IMR-90 (cell line): Measurements from ENCODE around the gene DNAH8. TPM values are rescaled to one million over a fixed set of nuclear protein-coding genes. Genes with fewer than 3 reads are reported as not detected.
"Not testable (repeated sequence)": the region's sequence is repeated elsewhere in the genome, so short reads cannot be mapped to it uniquely, and the experiment has no call there.

Experiments used
- ATAC-seq: fragments of 200-7000 bp; cut with Tn5 transposase; 2 replicates; pipeline ENCODE4 v1.9.1; 2020; ENCODE audit warnings: low read depth, mild to moderate bottlenecking, moderate library complexity
- BruUV-seq: library from RNA; stranded (reverse); fragments of 400-500 nt; replicated peaks from 2 replicates; lab custom pipeline; 2021; lab: Mats Ljungman, UMichigan
- CTCF ChIA-PET: fragments of 300-600 bp; formaldehyde crosslinking; extraction: SDS; loops from one replicate; lab custom pipeline; 2021; ENCODE audit warnings: antibody characterized with exemption; lab: Yijun Ruan, JAX
- POLR2A ChIA-PET: fragments of 300-600 bp; sonication (Branson Sonifier 250); formaldehyde crosslinking; loops from one replicate; lab custom pipeline; 2022; ENCODE audit warnings: antibody characterized with exemption; ENCODE audit not compliant: unreplicated experiment; lab: Charles Lee
- DNase-seq: peaks from one replicate; pipeline ENCODE4 v3.0.0; 2013
- H2AFZ ChIP-seq: replicated peaks from 2 replicates; pipeline ENCODE3; 2013; ENCODE audit warnings: low read length, mild to moderate bottlenecking; ENCODE audit not compliant: poor library complexity
- H2AK5ac ChIP-seq: 2 replicates; pipeline ENCODE4 v1.6.1; 2013; ENCODE audit warnings: low read depth, low read length, inconsistent platforms
- H2AK9ac ChIP-seq: replicated peaks from 2 replicates; pipeline ENCODE3; 2013; ENCODE audit warnings: mild to moderate bottlenecking, low read depth, low read length, moderate library complexity; ENCODE audit not compliant: poor library complexity
- H2BK120ac ChIP-seq: 2 replicates; pipeline ENCODE4 v1.6.1; 2013; ENCODE audit warnings: low read depth, low read length, inconsistent platforms
- H2BK15ac ChIP-seq: 3 replicates; pipeline ENCODE4 v1.6.1; 2013; ENCODE audit warnings: low read depth, low read length, inconsistent platforms
- H2BK20ac ChIP-seq: 2 replicates; pipeline ENCODE4 v1.6.1; 2013; ENCODE audit warnings: low read depth, mild to moderate bottlenecking, inconsistent platforms, low read length, moderate library complexity
- H2BK5ac ChIP-seq: 2 replicates; pipeline ENCODE4 v1.6.1; 2013; ENCODE audit warnings: mild to moderate bottlenecking, low read depth, low read length, inconsistent platforms; ENCODE audit not compliant: poor library complexity, severe bottlenecking
- H3K14ac ChIP-seq: replicated peaks from 2 replicates; pipeline ENCODE4 v1.6.1; 2013; ENCODE audit warnings: low read depth, low read length, inconsistent platforms
- H3K18ac ChIP-seq: 2 replicates; pipeline ENCODE4 v1.6.1; 2013; ENCODE audit warnings: low read depth, low read length, control low read depth
- H3K23ac ChIP-seq: 2 replicates; pipeline ENCODE4 v1.6.1; 2013; ENCODE audit warnings: low read depth, low read length, inconsistent platforms
- H3K27ac ChIP-seq: 2 replicates; pipeline ENCODE4 v1.5.1; 2013; ENCODE audit warnings: mild to moderate bottlenecking, control low read depth, low read length; ENCODE audit not compliant: insufficient read depth
- H3K27me3 ChIP-seq: 2 replicates; pipeline ENCODE4 v1.6.1; 2013; ENCODE audit warnings: low read length; ENCODE audit not compliant: control insufficient read depth, insufficient read depth
- H3K36me3 ChIP-seq: 2 replicates; pipeline ENCODE4 v1.6.1; 2013; ENCODE audit warnings: low read length, mixed read lengths; ENCODE audit not compliant: control insufficient read depth, insufficient read depth
- H3K4ac ChIP-seq: 2 replicates; pipeline ENCODE4 v1.6.1; 2013; ENCODE audit warnings: low read depth, low read length, inconsistent platforms
- H3K4me1 ChIP-seq: 2 replicates; pipeline ENCODE4 v1.6.1; 2013; ENCODE audit warnings: low read length, mixed read lengths; ENCODE audit not compliant: control insufficient read depth, insufficient read depth
- H3K4me2 ChIP-seq: 2 replicates; pipeline ENCODE4 v1.6.1; 2013; ENCODE audit warnings: low read depth, mild to moderate bottlenecking, control low read depth, low read length, moderate library complexity
- H3K4me3 ChIP-seq: 2 replicates; pipeline ENCODE4 v1.5.1; 2013; ENCODE audit warnings: low read depth, mild to moderate bottlenecking, control low read depth, low read length, moderate library complexity; ENCODE audit not compliant: insufficient read depth
- H3K56ac ChIP-seq: 2 replicates; pipeline ENCODE4 v1.6.1; 2013; ENCODE audit warnings: low read length, inconsistent platforms; ENCODE audit not compliant: insufficient read depth; ENCODE audit errors: extremely low read depth
- H3K79me1 ChIP-seq, 2 experiments: 2 replicates each; pipeline ENCODE4 v1.6.1; 2013; ENCODE audit warnings: low read length in 2 of 2, inconsistent platforms in 1 of 2, low read depth in 1 of 2
- H3K9ac ChIP-seq: 2 replicates; pipeline ENCODE4 v1.6.1; 2013; ENCODE audit warnings: low read depth, low read length, control low read depth
- H3K9me1 ChIP-seq: 2 replicates; pipeline ENCODE4 v1.6.1; 2013; ENCODE audit warnings: low read length, inconsistent platforms; ENCODE audit not compliant: insufficient read depth
- H3K9me3 ChIP-seq: 2 replicates; pipeline ENCODE4 v1.6.1; 2013; ENCODE audit warnings: low read length; ENCODE audit not compliant: control insufficient read depth, insufficient read depth
- H4K20me1 ChIP-seq: 2 replicates; pipeline ENCODE4 v1.6.1; 2013; ENCODE audit warnings: low read length, inconsistent platforms; ENCODE audit not compliant: insufficient read depth
- H4K5ac ChIP-seq: 2 replicates; pipeline ENCODE4 v1.6.1; 2013; ENCODE audit warnings: mild to moderate bottlenecking, low read depth, low read length, control low read depth
- H4K8ac ChIP-seq, 2 experiments: 2 replicates each; pipeline ENCODE4 v1.6.1; 2013; ENCODE audit warnings: low read depth in 2 of 2, low read length in 2 of 2, control low read depth in 1 of 2, inconsistent platforms in 1 of 2
- H4K91ac ChIP-seq: 2 replicates; pipeline ENCODE4 v1.6.1; 2013; ENCODE audit warnings: low read depth, low read length, inconsistent platforms; ENCODE audit not compliant: insufficient read depth
- CTCF ChIP-seq: conservative IDR thresholded peaks from 2 replicates; pipeline ENCODE4 v1.5.1; 2012; ENCODE audit warnings: mild to moderate bottlenecking, low read depth, low read length, improper control_type of control experiment
- MXI1 ChIP-seq: IDR thresholded peaks from 2 replicates; pipeline ENCODE4 v1.6.1; 2012; ENCODE audit warnings: low read depth, mild to moderate bottlenecking, low read length, moderate library complexity, borderline replicate concordance
- RFX5 ChIP-seq: IDR thresholded peaks from 2 replicates; pipeline ENCODE4 v1.8.0; 2012; ENCODE audit warnings: low read depth, mild to moderate bottlenecking, low read length, moderate library complexity
- WGBS, 2 experiments: methylation state at CpG; one replicate each; pipeline versions ENCODE4 v1.1.5 to v1.1.7; 2013; ENCODE audit warnings: missing lambda C conversion rate in 2 of 2; ENCODE audit not compliant: insufficient read length in 1 of 2; ENCODE audit errors: extremely low coverage in 2 of 2; 5-methylcytosine and 5-hydroxymethylcytosine counted together
- dilution Hi-C: fragments of 300-500 bp; cut with HindIII; formaldehyde crosslinking; loops from one replicate; pipeline ENCODE4 v1.14.3; 2018; ENCODE audit warnings: low sequenced_read_pairs; ENCODE audit not compliant: unreplicated experiment
- in situ Hi-C: fragments of 300-500 bp; cut with MboI; formaldehyde crosslinking; loops from 3 replicates; pipeline ENCODE4 v1.14.3; 2019; ENCODE audit warnings: low sequenced_read_pairs, inconsistent platforms, mixed read lengths
- intact Hi-C: fragments of 100-400 bp; cut with micrococcal nuclease; formaldehyde crosslinking; loops from 2 replicates; pipeline ENCODE4 v1.10.0; 2022
- polyA plus RNA-seq, 3 experiments: library from polyadenylated mRNA; depleted of rRNA; stranded (reverse); fragments of >200 nt; gene quantifications; 2 replicates each; pipeline ENCODE4 v1.2.3, GENCODE V29; 2012; ENCODE audit warnings: low replicate concordance in 1 of 3
- total RNA-seq: library from RNA; depleted of rRNA; stranded (reverse); fragments of >200 nt; gene quantifications from 2 replicates; pipeline ENCODE4 v1.2.3, GENCODE V29; 2012

The DNAH8 gene
- total and polyA plus RNA-seq, 2 of the 4 experiments (the other 2 are of a cell fraction) = not detected

GRCh38 chr6:38915205-38915925 is 200.3 kb downstream of the DNAH8 start:
- no peak overlapping the region for H2BK20ac ChIP-seq
- no peaks in the 10 kb centered on the region for H4K20me1 ChIP-seq
- no peaks in the 10 kb centered on the region for H3K27me3 ChIP-seq
- H3K9me1 ChIP-seq = no peaks in the 10 kb centered on the region
- no peak overlapping the region for H3K9ac ChIP-seq
- in situ Hi-C loops (no loop called here), intact Hi-C loops (no loop called here), dilution Hi-C loops (no loop called here)
- no peak for TF ChIP-seq CTCF
- no peak for TF ChIP-seq MXI1
- no peak for TF ChIP-seq RFX5
- ChIA-PET POLR2A (no interaction called here), CTCF (interaction anchor here (1.0 kb wide), 1 partner anchor 16 kb away, joined by 3 read pairs; no protein-coding TSS in a partner anchor)
- no peak overlapping the region for H3K14ac ChIP-seq
- H2BK15ac ChIP-seq = no peak overlapping the region
- H3K4me3 ChIP-seq = no peak overlapping the region
- no TSS peak for BruUV-seq
- H3K4ac ChIP-seq = no peak overlapping the region
- H3K18ac ChIP-seq = no peak overlapping the region
- H3K36me3 ChIP-seq = no peaks in the 10 kb centered on the region
- no peak overlapping the region for H4K5ac ChIP-seq
- H3K27ac ChIP-seq = no peak overlapping the region
- no peak overlapping the region for H2AK5ac ChIP-seq
- H2AK9ac ChIP-seq = no peak overlapping the region
- no peak for ATAC-seq
- no peak overlapping the region for H2AFZ ChIP-seq
- H4K8ac ChIP-seq = no peak overlapping the region
- no peak overlapping the region for H3K23ac ChIP-seq
- H3K4me2 ChIP-seq = no peak overlapping the region
- no peak overlapping the region for H4K91ac ChIP-seq
- no peaks in the 10 kb centered on the region for H3K4me1 ChIP-seq
- H3K56ac ChIP-seq = no peak overlapping the region
- WGBS, 2 experiments = no CpG with 5 or more reads among the region's 2 CpGs
- H2BK120ac ChIP-seq = no peak overlapping the region
- H2BK5ac ChIP-seq = no peak overlapping the region
- no peaks in the 10 kb centered on the region for H3K9me3 ChIP-seq
- no peaks in the 10 kb centered on the region for H3K79me1 ChIP-seq
- DNase-seq = no peak

- ATAC-seq, H3K14ac ChIP-seq, H2AK5ac ChIP-seq, H3K23ac ChIP-seq, H3K4me3 ChIP-seq, in situ Hi-C loops, DNase-seq, H3K27ac ChIP-seq, H3K79me1 ChIP-seq, H3K4me1 ChIP-seq, H3K18ac ChIP-seq, H3K36me3 ChIP-seq, H3K9ac ChIP-seq, H4K91ac ChIP-seq, H3K27me3 ChIP-seq, intact Hi-C loops, H2AFZ ChIP-seq, CTCF ChIA-PET, H3K4ac ChIP-seq, H3K9me3 ChIP-seq, H3K4me2 ChIP-seq, H3K56ac ChIP-seq, BruUV-seq, dilution Hi-C loops, H2AK9ac ChIP-seq, H4K20me1 ChIP-seq, H2BK120ac ChIP-seq, POLR2A ChIA-PET, H2BK20ac ChIP-seq, H2BK5ac ChIP-seq, H3K9me1 ChIP-seq, H2BK15ac ChIP-seq, H4K8ac ChIP-seq, H4K5ac ChIP-seq: not testable (repeated sequence)
- 60% methylated on average over 4 of the region's 8 CpGs; no CpG with 5 or more reads in 1 of the 2 experiments for WGBS, 2 experiments
Measured at GRCh38 chr6:38921540-38921939, 206.4 kb downstream of the DNAH8 start.
